Calu3 (cell line): Measurements from ENCODE around the gene ADRA1B. TPM values are rescaled to one million over a fixed set of nuclear protein-coding genes. Genes with fewer than 3 reads are reported as not detected.
A peak's percentile ranks its signal among the peaks of the same experiment; 100 is the strongest.

Experiments used
- BruUV-seq: library from RNA; stranded (reverse); fragments of 400-500 nt; replicated peaks from 2 replicates; lab custom pipeline; 2021; lab: Mats Ljungman, UMichigan
- CTCF ChIA-PET: fragments of 300-600 bp; sonication (Branson Sonifier 250); formaldehyde crosslinking; loops from one replicate; lab custom pipeline; 2022; ENCODE audit warnings: antibody characterized with exemption; lab: Charles Lee
- DNase-seq: peaks from one replicate; pipeline ENCODE4 v3.0.0; 2022
- H3K27ac Mint-ChIP-seq: one replicate; pipeline ENCODE4 v1.8.0; 2022; ENCODE audit warnings: mixed read lengths; ENCODE audit not compliant: unreplicated experiment
- H3K27me3 Mint-ChIP-seq: one replicate; pipeline ENCODE4 v1.8.0; 2022; ENCODE audit warnings: mixed read lengths; ENCODE audit not compliant: unreplicated experiment
- H3K36me3 Mint-ChIP-seq: one replicate; pipeline ENCODE4 v1.8.0; 2022; ENCODE audit warnings: mild to moderate bottlenecking, moderate library complexity, mixed read lengths; ENCODE audit not compliant: insufficient read depth, unreplicated experiment
- H3K4me1 Mint-ChIP-seq: one replicate; pipeline ENCODE4 v1.8.0; 2022; ENCODE audit warnings: mild to moderate bottlenecking, low read depth, mixed read lengths; ENCODE audit not compliant: unreplicated experiment
- H3K4me3 Mint-ChIP-seq: one replicate; pipeline ENCODE4 v1.8.0; 2022; ENCODE audit warnings: mild to moderate bottlenecking, low read depth, moderate library complexity, mixed read lengths; ENCODE audit not compliant: unreplicated experiment
- H3K9me3 Mint-ChIP-seq: one replicate; pipeline ENCODE4 v1.8.0; 2022; ENCODE audit warnings: low read depth, mixed read lengths; ENCODE audit not compliant: unreplicated experiment
- CTCF ChIP-seq: fragments of 200-600 bp; IDR thresholded peaks from one replicate; pipeline ENCODE4 v1.8.0; 2022; ENCODE audit warnings: antibody characterized with exemption; ENCODE audit not compliant: unreplicated experiment
- intact Hi-C: fragments of 100-400 bp; cut with micrococcal nuclease; formaldehyde crosslinking; loops from one replicate; pipeline ENCODE4 v1.10.0; 2022; ENCODE audit not compliant: unreplicated experiment
- total RNA-seq: library from RNA; stranded (reverse); gene quantifications from 2 replicates; pipeline ENCODE4 v1.2.3, GENCODE V29; 2022

The ADRA1B gene
- total RNA-seq, 1 experiment from 2014 or later: 10.9 TPM

- CTCF ChIA-PET: no interaction called here
- intact Hi-C loops: no loop called here
- Mint-ChIP-seq H3K27me3 (no peaks in the 10 kb centered on the region), H3K4me3 (no peak overlapping the region), H3K27ac (no peak overlapping the region), H3K36me3 (no peaks in the 10 kb centered on the region), H3K4me1 (peaks cover 19% of the 10 kb centered on the region), H3K9me3 (peaks cover 2% of the 10 kb centered on the region)
- DNase-seq: no peak
- no peak for TF ChIP-seq CTCF
- no TSS peak for BruUV-seq
Observed at GRCh38 chr5:159888860-159889259, 27.4 kb upstream of the ADRA1B start.

- intact Hi-C loops: no loop called here
Observed at GRCh38 chr5:159890141-159890540, 26.1 kb upstream of the ADRA1B start.

GRCh38 chr5:159891371-159891770 is 24.9 kb upstream of the ADRA1B start:
- CTCF ChIA-PET: no interaction called here

More at GRCh38 chr5:159890141-159890540, 26.1 kb upstream of the ADRA1B start:
- no peaks in the 10 kb centered on the region for H3K27me3 Mint-ChIP-seq
- peaks cover 2% of the 10 kb centered on the region for H3K9me3 Mint-ChIP-seq
- CTCF ChIA-PET: no interaction called here
- no peak for TF ChIP-seq CTCF
- no peaks in the 10 kb centered on the region for H3K36me3 Mint-ChIP-seq
- no peak for DNase-seq
- BruUV-seq: no TSS peak
- peak overlapping the region; percentile 22 for H3K27ac Mint-ChIP-seq
- peaks cover 19% of the 10 kb centered on the region for H3K4me1 Mint-ChIP-seq
- no peak overlapping the region for H3K4me3 Mint-ChIP-seq

GRCh38 chr5:159893040-159893695 is 23.1 kb upstream of the ADRA1B start:
- no peaks in the 10 kb centered on the region for H3K27me3 Mint-ChIP-seq
- peaks cover 2% of the 10 kb centered on the region for H3K9me3 Mint-ChIP-seq
- intact Hi-C loops: no loop called here
- H3K27ac Mint-ChIP-seq: no peak overlapping the region
- no peak for DNase-seq
- CTCF ChIA-PET: no interaction called here
- TF ChIP-seq CTCF: no peak
- no peak overlapping the region for H3K4me3 Mint-ChIP-seq
- peaks cover 17% of the 10 kb centered on the region for H3K4me1 Mint-ChIP-seq
- H3K36me3 Mint-ChIP-seq: no peaks in the 10 kb centered on the region
- no TSS peak for BruUV-seq

More at GRCh38 chr5:159891371-159891770, 24.9 kb upstream of the ADRA1B start:
- H3K4me3 Mint-ChIP-seq: no peak overlapping the region
- no peaks in the 10 kb centered on the region for H3K27me3 Mint-ChIP-seq
- DNase-seq: no peak
- no peak for TF ChIP-seq CTCF
- intact Hi-C loops: no loop called here
- peaks cover 2% of the 10 kb centered on the region for H3K9me3 Mint-ChIP-seq
- H3K4me1 Mint-ChIP-seq: peaks cover 19% of the 10 kb centered on the region
- H3K27ac Mint-ChIP-seq: no peak overlapping the region
- no TSS peak for BruUV-seq
- no peaks in the 10 kb centered on the region for H3K36me3 Mint-ChIP-seq
